Neural cell (in vitro differentiated cells): ENCODE measurements around the gene NTNG1. TPM values are rescaled to one million over a fixed set of nuclear protein-coding genes. Genes with fewer than 3 reads are reported as not detected.

ENCODE experiments used
- H2AFZ ChIP-seq: fragments of 200-600, 300-800 bp; sonication (generic), shearing (Covaris generic); 2 replicates; pipeline ENCODE4 v1.6.0; 2014; ENCODE audit warnings: low read depth, mild to moderate bottlenecking, antibody characterized with exemption, low read length, moderate library complexity
- H3F3A ChIP-seq: fragments of 200-600 bp; shearing (Covaris generic); 2 replicates; pipeline ENCODE4 v1.6.1; 2016; ENCODE audit warnings: mild to moderate bottlenecking, moderate library complexity, mixed read lengths, antibody characterized with exemption, low read length; ENCODE audit not compliant: insufficient read depth, poor library complexity, severe bottlenecking
- H3K27ac ChIP-seq: fragments of 200-600, 300-800 bp; sonication (generic), shearing (Covaris generic); 2 replicates; pipeline ENCODE4 v1.5.1; 2014; ENCODE audit warnings: mild to moderate bottlenecking, low read length, moderate library complexity
- H3K27me3 ChIP-seq: fragments of 300-800, 200-600 bp; sonication (generic), shearing (Covaris generic); 2 replicates; pipeline ENCODE4 v1.6.0; 2014; ENCODE audit warnings: mild to moderate bottlenecking, low read depth, low read length, moderate library complexity; ENCODE audit not compliant: insufficient read depth
- H3K36me3 ChIP-seq: fragments of 300-800, 200-600 bp; sonication (generic), shearing (Covaris generic); 2 replicates; pipeline ENCODE4 v1.5.1; 2014; ENCODE audit warnings: mild to moderate bottlenecking, antibody characterized with exemption, low read length, moderate library complexity; ENCODE audit not compliant: insufficient read depth
- H3K4me2 ChIP-seq: fragments of 300-800, 200-600 bp; sonication (generic), shearing (Covaris generic); 2 replicates; pipeline ENCODE4 v1.6.0; 2014; ENCODE audit warnings: mild to moderate bottlenecking, low read length
- H3K4me3 ChIP-seq: fragments of 300-800, 200-600 bp; sonication (generic), shearing (Covaris generic); 2 replicates; pipeline ENCODE4 v1.5.1; 2014; ENCODE audit warnings: mild to moderate bottlenecking, low read length, moderate library complexity
- H3K79me2 ChIP-seq: fragments of 200-600 bp; shearing (Covaris generic); replicated peaks from 2 replicates; pipeline ENCODE4 v1.6.0; 2014; ENCODE audit warnings: mild to moderate bottlenecking, low read length, moderate library complexity; ENCODE audit not compliant: insufficient read depth
- H3K9ac ChIP-seq: fragments of 300-800, 200-600 bp; sonication (generic), shearing (Covaris generic); 2 replicates; pipeline ENCODE4 v1.6.1; 2016; ENCODE audit warnings: mild to moderate bottlenecking, low read length, mixed read lengths
- H3K9me2 ChIP-seq: fragments of 200-600 bp; shearing (Covaris generic); 2 replicates; pipeline ENCODE4 v1.6.1; 2016; ENCODE audit warnings: mild to moderate bottlenecking, low read length, mixed read lengths; ENCODE audit not compliant: insufficient read depth
- H3K9me3 ChIP-seq: fragments of 200-600, 300-800 bp; sonication (generic), shearing (Covaris generic); 2 replicates; pipeline ENCODE4 v1.6.1; 2016; ENCODE audit warnings: mild to moderate bottlenecking, mixed run types, low read length, moderate library complexity, mixed read lengths
- H4K20me1 ChIP-seq: fragments of 200-600 bp; shearing (Covaris generic); 2 replicates; pipeline ENCODE4 v1.6.1; 2016; ENCODE audit warnings: mild to moderate bottlenecking, mixed run types; ENCODE audit not compliant: insufficient read depth
- CTCF ChIP-seq: fragments of 450-650 bp; IDR thresholded peaks from 2 replicates; pipeline ENCODE4 v1.5.1; 2014; ENCODE audit warnings: antibody characterized with exemption, mild to moderate bottlenecking, moderate library complexity; ENCODE audit not compliant: poor library complexity, severe bottlenecking
- EP300 ChIP-seq: fragments of 450-650 bp; conservative IDR thresholded peaks from 2 replicates; pipeline ENCODE4 v1.6.1; 2014; ENCODE audit warnings: antibody characterized with exemption, mild to moderate bottlenecking, moderate library complexity; ENCODE audit not compliant: poor library complexity, severe bottlenecking
- EZH2 ChIP-seq: fragments of 200-600, 300-800 bp; shearing (Covaris generic), sonication (generic); IDR thresholded peaks from 2 replicates; pipeline ENCODE4 v1.6.1; 2014; ENCODE audit warnings: antibody characterized with exemption, low read length, borderline replicate concordance, mild to moderate bottlenecking; ENCODE audit not compliant: insufficient read depth, poor library complexity, severe bottlenecking
- MXI1 ChIP-seq: fragments of 450-650 bp; conservative IDR thresholded peaks from 2 replicates; pipeline ENCODE4 v1.6.1; 2014; ENCODE audit warnings: antibody characterized with exemption, mild to moderate bottlenecking; ENCODE audit not compliant: poor library complexity, severe bottlenecking
- POLR2AphosphoS5 ChIP-seq: IDR thresholded peaks from 2 replicates; pipeline ENCODE4 v1.6.1; 2012
- RAD21 ChIP-seq: fragments of 450-650 bp; conservative IDR thresholded peaks from 2 replicates; pipeline ENCODE4 v1.6.1; 2014; ENCODE audit warnings: antibody characterized with exemption, mild to moderate bottlenecking, moderate library complexity
- SMC3 ChIP-seq: fragments of 450-650 bp; conservative IDR thresholded peaks from 2 replicates; pipeline ENCODE4 v1.6.1; 2014; ENCODE audit warnings: antibody characterized with exemption, mild to moderate bottlenecking, moderate library complexity; ENCODE audit not compliant: poor library complexity
- TAF1 ChIP-seq: IDR thresholded peaks from 2 replicates; pipeline ENCODE4 v1.6.1; 2012; ENCODE audit warnings: low read depth
- polyA plus RNA-seq: library from polyadenylated mRNA; depleted of rRNA; stranded (reverse); fragments of >200 nt; gene quantifications from 2 replicates; pipeline ENCODE4 v1.2.3, GENCODE V29; 2014
- TF ChIP-seq, protein P1 (sequence below): IDR thresholded peaks from 2 replicates; pipeline ENCODE4 v1.6.1; 2012; ENCODE audit warnings: borderline replicate concordance

NTNG1 gene
- polyA plus RNA-seq, 1 donor from 2014 or later = not detected

GRCh38 chr1:107493111-107493716, 352.4 kb downstream of the NTNG1 start:
- Histone ChIP-seq H3K9me3 (no peaks in the 10 kb centered on the region), H3K27ac (no peak overlapping the region), H3K4me2 (no peak overlapping the region), H3K4me3 (no peak overlapping the region), H3K27me3 (no peaks in the 10 kb centered on the region), H3K9ac (no peak overlapping the region), H3K79me2 (no peaks in the 10 kb centered on the region), H4K20me1 (no peaks in the 10 kb centered on the region), H2AFZ (no peak overlapping the region), H3F3A (no peaks in the 10 kb centered on the region), H3K9me2 (no peaks in the 10 kb centered on the region), H3K36me3 (no peaks in the 10 kb centered on the region)
- TF ChIP-seq SMC3 = no peak
- TF ChIP-seq POLR2AphosphoS5 = no peak
- no peak for TF ChIP-seq TAF1
- TF ChIP-seq CTCF = no peak
- no peak for TF ChIP-seq EP300
- TF ChIP-seq EZH2 = no peak
- TF ChIP-seq RAD21 = no peak
- no peak for TF ChIP-seq MXI1
- TF ChIP-seq, protein P1, sequence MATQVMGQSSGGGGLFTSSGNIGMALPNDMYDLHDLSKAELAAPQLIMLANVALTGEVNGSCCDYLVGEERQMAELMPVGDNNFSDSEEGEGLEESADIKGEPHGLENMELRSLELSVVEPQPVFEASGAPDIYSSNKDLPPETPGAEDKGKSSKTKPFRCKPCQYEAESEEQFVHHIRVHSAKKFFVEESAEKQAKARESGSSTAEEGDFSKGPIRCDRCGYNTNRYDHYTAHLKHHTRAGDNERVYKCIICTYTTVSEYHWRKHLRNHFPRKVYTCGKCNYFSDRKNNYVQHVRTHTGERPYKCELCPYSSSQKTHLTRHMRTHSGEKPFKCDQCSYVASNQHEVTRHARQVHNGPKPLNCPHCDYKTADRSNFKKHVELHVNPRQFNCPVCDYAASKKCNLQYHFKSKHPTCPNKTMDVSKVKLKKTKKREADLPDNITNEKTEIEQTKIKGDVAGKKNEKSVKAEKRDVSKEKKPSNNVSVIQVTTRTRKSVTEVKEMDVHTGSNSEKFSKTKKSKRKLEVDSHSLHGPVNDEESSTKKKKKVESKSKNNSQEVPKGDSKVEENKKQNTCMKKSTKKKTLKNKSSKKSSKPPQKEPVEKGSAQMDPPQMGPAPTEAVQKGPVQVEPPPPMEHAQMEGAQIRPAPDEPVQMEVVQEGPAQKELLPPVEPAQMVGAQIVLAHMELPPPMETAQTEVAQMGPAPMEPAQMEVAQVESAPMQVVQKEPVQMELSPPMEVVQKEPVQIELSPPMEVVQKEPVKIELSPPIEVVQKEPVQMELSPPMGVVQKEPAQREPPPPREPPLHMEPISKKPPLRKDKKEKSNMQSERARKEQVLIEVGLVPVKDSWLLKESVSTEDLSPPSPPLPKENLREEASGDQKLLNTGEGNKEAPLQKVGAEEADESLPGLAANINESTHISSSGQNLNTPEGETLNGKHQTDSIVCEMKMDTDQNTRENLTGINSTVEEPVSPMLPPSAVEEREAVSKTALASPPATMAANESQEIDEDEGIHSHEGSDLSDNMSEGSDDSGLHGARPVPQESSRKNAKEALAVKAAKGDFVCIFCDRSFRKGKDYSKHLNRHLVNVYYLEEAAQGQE = no peak

- TF ChIP-seq CTCF (no peak), MXI1 (no peak), TAF1 (no peak), RAD21 (no peak), EZH2 (no peak)
- TF ChIP-seq, protein P1 = no peak
- H4K20me1 ChIP-seq = no peaks in the 10 kb centered on the region
- H3K79me2 ChIP-seq = no peaks in the 10 kb centered on the region
- H3K36me3 ChIP-seq = no peaks in the 10 kb centered on the region
- no peaks in the 10 kb centered on the region for H3K9me2 ChIP-seq
- H3K9ac ChIP-seq = no peak overlapping the region
- H3K27ac ChIP-seq = no peak overlapping the region
- no peaks in the 10 kb centered on the region for H3F3A ChIP-seq
- no peak overlapping the region for H3K4me3 ChIP-seq
- H3K9me3 ChIP-seq = no peaks in the 10 kb centered on the region
- H3K4me2 ChIP-seq = no peak overlapping the region
- H2AFZ ChIP-seq = no peak overlapping the region
- H3K27me3 ChIP-seq = no peaks in the 10 kb centered on the region
These were observed 353.2 kb downstream of the NTNG1 start for GRCh38 chr1:107494061-107494460.
